Measurements from ENCODE around the gene TRIM10. TPM values are rescaled to one million over a fixed set of nuclear protein-coding genes. Genes with fewer than 3 reads are reported as not detected.

The TRIM10 gene
- total RNA-seq, 1 donor from 2014 or later, result not detected

- Mint-ChIP-seq H3K4me3 (peak overlapping the region; percentile 89), H3K27ac (peak overlapping the region; percentile 70), H3K36me3 (ENCODE audit: low read depth) (no peaks in the 10 kb centered on the region), H3K9me3 (no peaks in the 10 kb centered on the region), H3K27me3 (peaks cover 45% of the 10 kb centered on the region), H3K4me1 (peaks cover 38% of the 10 kb centered on the region)
- ATAC-seq (ENCODE audit: low read depth) (no peak), DNase-seq (no peak)
- TF ChIP-seq CTCF (IDR thresholded peaks at IDR 0.05), result no peak
- POLR2A ChIA-PET, result interaction anchor here (0.6 to 2.6 kb wide), 10 partner anchors 16 to 1942 kb away, joined by 3 to 20 read pairs (median 4); partner anchors contain the start of genes POLR1H and PPP1R11
- intact Hi-C loops (cut with micrococcal nuclease), result loop anchor here (1.0 to 5.0 kb wide), 7 partner anchors 27 to 293 kb away; partner anchors contain the start of genes PPP1R11 and TRIM26
- CTCF ChIA-PET, result interaction anchor here (0.9 to 5.7 kb wide), 12 partner anchors 9 to 350 kb away, joined by 3 to 138 read pairs (median 4); partner anchors contain the start of gene PPP1R11
These were observed 57.2 kb downstream of the TRIM10 start for GRCh38 chr6:30103872-30104179.

- Mint-ChIP-seq H3K9me3 (no peaks in the 10 kb centered on the region), H3K27ac (peak overlapping the region; percentile 70), H3K4me1 (peaks cover 38% of the 10 kb centered on the region), H3K27me3 (peaks cover 47% of the 10 kb centered on the region), H3K4me3 (peak overlapping the region; percentile 89), H3K36me3 (ENCODE audit: low read depth) (no peaks in the 10 kb centered on the region)
- POLR2A ChIA-PET, result interaction anchor here (0.5 to 2.6 kb wide), 11 partner anchors 11 to 1941 kb away, joined by 3 to 20 read pairs (median 4); partner anchors contain the start of genes POLR1H and PPP1R11
- TF ChIP-seq CTCF (IDR thresholded peaks at IDR 0.05), result peak; percentile 41
- CTCF ChIA-PET, result interaction anchor here (0.7 to 5.7 kb wide), 15 partner anchors 9 to 365 kb away, joined by 3 to 138 read pairs (median 4); partner anchors contain the start of genes POLR1H and PPP1R11
- intact Hi-C loops (cut with micrococcal nuclease), result loop anchor here (1.0 to 5.0 kb wide), 7 partner anchors 28 to 294 kb away; partner anchors contain the start of genes PPP1R11 and TRIM26
- DNase-seq (peak; percentile 68), ATAC-seq (ENCODE audit: low read depth) (peak; percentile 83)
These were observed 57.8 kb downstream of the TRIM10 start for GRCh38 chr6:30102970-30103871.

GRCh38 chr6:30102414-30102969 lies 58.5 kb downstream of the TRIM10 start:
- Mint-ChIP-seq H3K27me3 (peaks cover 46% of the 10 kb centered on the region), H3K4me1 (peaks cover 40% of the 10 kb centered on the region), H3K4me3 (peak overlapping the region; percentile 89), H3K27ac (peak overlapping the region; percentile 70), H3K9me3 (no peaks in the 10 kb centered on the region), H3K36me3 (ENCODE audit: low read depth) (no peaks in the 10 kb centered on the region)
- ATAC-seq (ENCODE audit: low read depth) (peak; percentile 12), DNase-seq (no peak)
- ChIA-PET POLR2A (interaction anchor here (1.3 to 2.6 kb wide), 3 partner anchors 28 to 41 kb away, joined by 5 to 20 read pairs (median 5); partner anchors contain the start of gene POLR1H), CTCF (interaction anchor here (0.7 to 5.7 kb wide), 14 partner anchors 8 to 364 kb away, joined by 3 to 138 read pairs (median 4); partner anchors contain the start of genes POLR1H and PPP1R11)
- intact Hi-C loops (cut with micrococcal nuclease), result loop anchor here (2.0 to 5.0 kb wide), 2 partner anchors 110 to 156 kb away; partner anchors contain the start of gene TRIM26
- no peak for TF ChIP-seq CTCF (IDR thresholded peaks at IDR 0.05)

Other genes with a start within 250 kb of the TRIM10 start
- gene HLA-A, start 218.7 kb downstream of the TRIM10 start, total RNA-seq, result 1,592 and 1,608 TPM in 2 replicates
- 44.1 and 50.5 TPM in 2 replicates for gene POLR1H, start 99.9 kb downstream of the TRIM10 start, total RNA-seq
- gene PPP1R11, start 94.0 kb downstream of the TRIM10 start, total RNA-seq, result 43.0 and 43.1 TPM in 2 replicates
- gene RNF39, start 85.4 kb downstream of the TRIM10 start, total RNA-seq, result not detected in 2 replicates
- not detected in 2 replicates for gene TRIM31, start 48.1 kb downstream of the TRIM10 start, total RNA-seq
- not detected in 2 replicates for gene TRIM40, start 25.1 kb downstream of the TRIM10 start, total RNA-seq
- gene TRIM15, start 2.3 kb upstream of the TRIM10 start, total RNA-seq, result not detected in 2 replicates
- gene TRIM26, start 52.2 kb upstream of the TRIM10 start, total RNA-seq, result 72.5 and 75.7 TPM in 2 replicates
- gene TRIM39, start 165.7 kb upstream of the TRIM10 start, total RNA-seq, result 21.6 and 22.0 TPM in 2 replicates
- 38.1 and 46.8 TPM in 2 replicates for gene RPP21, start 183.9 kb upstream of the TRIM10 start, total RNA-seq

Measured in activated B cell treated with CpG ODN at 0.5 μM for 24 hours (primary cell).